Measurements from ENCODE around the gene PI16. TPM values are rescaled to one million over a fixed set of nuclear protein-coding genes. Genes with fewer than 3 reads are reported as not detected.

PI16 gene
- total RNA-seq, 2 experiments from 2014 or later, result 0.30 TPM; not detected in 1

DNA sequence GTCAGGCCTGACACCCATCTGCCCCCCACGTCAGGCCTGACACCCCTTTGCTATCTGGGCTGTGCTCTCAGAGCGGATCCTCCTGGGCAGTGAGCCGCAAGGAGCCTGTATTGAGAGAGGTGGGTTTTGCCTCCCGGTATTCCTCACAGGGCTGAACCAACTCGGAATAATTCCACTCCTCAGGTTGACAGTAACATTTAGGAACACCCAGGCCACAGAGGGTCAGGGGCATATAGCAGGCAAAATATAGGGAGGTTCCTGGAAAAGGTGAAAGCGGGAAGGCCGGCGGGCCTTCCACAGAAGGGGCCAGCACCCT, 44.1 kb downstream of the PI16 start:
- Histone ChIP-seq H3K27ac (ENCODE audit: low read depth, low read length, poor library complexity, severe bottlenecking) (no peak overlapping the region), H3K4me1 (ENCODE audit: insufficient read depth, low read length, poor library complexity, severe bottlenecking) (peaks cover 31% of the 10 kb centered on the region), H3K79me2 (ENCODE audit: insufficient read depth, low read depth, low read length) (no peaks in the 10 kb centered on the region), H3K4me3 (ENCODE audit: low read depth, low read length, poor library complexity, severe bottlenecking) (no peak overlapping the region), H3K9me2 (ENCODE audit: insufficient read depth, low read length) (no peaks in the 10 kb centered on the region), H3K9me3 (ENCODE audit: low read length) (no peaks in the 10 kb centered on the region), H3K36me3 (ENCODE audit: insufficient read depth, low read length) (no peaks in the 10 kb centered on the region), H3K4me2 (ENCODE audit: low read length) (no peak overlapping the region), H4K20me1 (ENCODE audit: insufficient read depth, low read length) (no peaks in the 10 kb centered on the region), H2AFZ (ENCODE audit: low read length) (no peak overlapping the region)
- POLR2A ChIA-PET, result no interaction called here
- CTCF ChIA-PET (ENCODE audit: unreplicated experiment), result no interaction called here
- DNase-seq (ENCODE audit: low spot score), result no peak
- TF ChIP-seq EZH2phosphoT487 (IDR thresholded peaks at IDR 0.05; ENCODE audit: borderline replicate concordance, low read depth, low read length), result no peak
- TF ChIP-seq, protein P1, sequence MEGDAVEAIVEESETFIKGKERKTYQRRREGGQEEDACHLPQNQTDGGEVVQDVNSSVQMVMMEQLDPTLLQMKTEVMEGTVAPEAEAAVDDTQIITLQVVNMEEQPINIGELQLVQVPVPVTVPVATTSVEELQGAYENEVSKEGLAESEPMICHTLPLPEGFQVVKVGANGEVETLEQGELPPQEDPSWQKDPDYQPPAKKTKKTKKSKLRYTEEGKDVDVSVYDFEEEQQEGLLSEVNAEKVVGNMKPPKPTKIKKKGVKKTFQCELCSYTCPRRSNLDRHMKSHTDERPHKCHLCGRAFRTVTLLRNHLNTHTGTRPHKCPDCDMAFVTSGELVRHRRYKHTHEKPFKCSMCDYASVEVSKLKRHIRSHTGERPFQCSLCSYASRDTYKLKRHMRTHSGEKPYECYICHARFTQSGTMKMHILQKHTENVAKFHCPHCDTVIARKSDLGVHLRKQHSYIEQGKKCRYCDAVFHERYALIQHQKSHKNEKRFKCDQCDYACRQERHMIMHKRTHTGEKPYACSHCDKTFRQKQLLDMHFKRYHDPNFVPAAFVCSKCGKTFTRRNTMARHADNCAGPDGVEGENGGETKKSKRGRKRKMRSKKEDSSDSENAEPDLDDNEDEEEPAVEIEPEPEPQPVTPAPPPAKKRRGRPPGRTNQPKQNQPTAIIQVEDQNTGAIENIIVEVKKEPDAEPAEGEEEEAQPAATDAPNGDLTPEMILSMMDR (conservative IDR thresholded peaks at IDR 0.05; ENCODE audit: low read length), result no peak
- no TSS peak for BruUV-seq (replicated peaks)
- intact Hi-C loops (cut with micrococcal nuclease; ENCODE audit: unreplicated experiment), result no loop called here

DNA sequence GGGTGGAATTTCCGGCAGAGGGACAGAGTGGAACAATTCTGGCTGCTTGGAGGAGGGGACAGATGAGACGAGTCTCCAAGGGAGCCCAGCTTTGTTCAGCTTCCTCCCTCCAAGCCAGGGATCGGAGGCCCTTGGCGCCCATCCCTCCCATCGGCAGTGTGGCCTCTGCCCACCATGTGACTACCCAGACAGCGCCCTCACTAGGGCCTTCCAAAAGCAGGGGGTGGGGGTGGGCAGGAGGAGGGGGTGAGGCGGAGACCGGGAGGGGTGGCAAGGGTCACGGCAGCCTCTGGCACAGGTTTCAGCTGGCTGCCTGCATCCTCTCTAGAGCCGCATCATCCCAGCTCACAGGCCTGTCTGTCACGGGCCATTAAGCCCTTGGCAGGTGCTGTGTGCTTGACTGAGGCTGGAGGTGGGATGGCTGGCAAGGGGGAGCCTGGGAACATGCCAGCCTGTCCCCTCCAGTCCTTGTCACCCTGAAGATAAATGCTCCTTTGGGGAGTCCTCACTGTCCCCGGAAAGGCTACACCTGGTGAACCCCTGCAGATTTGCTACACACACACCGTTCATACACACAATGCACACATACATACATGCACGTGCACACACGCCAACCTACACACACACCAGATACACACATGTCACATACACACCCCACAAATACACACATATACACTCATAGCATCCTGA, 44.7 kb downstream of the PI16 start:
- intact Hi-C loops (cut with micrococcal nuclease; ENCODE audit: unreplicated experiment), result no loop called here
- DNase-seq (ENCODE audit: low spot score), result peak; percentile 47
- no peak for TF ChIP-seq EZH2phosphoT487 (IDR thresholded peaks at IDR 0.05; ENCODE audit: borderline replicate concordance, low read depth, low read length)
- TF ChIP-seq, protein P1 (conservative IDR thresholded peaks at IDR 0.05; ENCODE audit: low read length), result no peak
- no peak overlapping the region for H3K4me2 ChIP-seq (ENCODE audit: low read length)
- H3K36me3 ChIP-seq (ENCODE audit: insufficient read depth, low read length), result no peaks in the 10 kb centered on the region
- H3K79me2 ChIP-seq (ENCODE audit: insufficient read depth, low read depth, low read length), result no peaks in the 10 kb centered on the region
- ChIA-PET CTCF (ENCODE audit: unreplicated experiment) (no interaction called here), POLR2A (no interaction called here)
- H3K9me3 ChIP-seq (ENCODE audit: low read length), result no peaks in the 10 kb centered on the region
- H3K9me2 ChIP-seq (ENCODE audit: insufficient read depth, low read length), result no peaks in the 10 kb centered on the region
- H3K4me3 ChIP-seq (ENCODE audit: low read depth, low read length, poor library complexity, severe bottlenecking), result no peak overlapping the region
- no peaks in the 10 kb centered on the region for H4K20me1 ChIP-seq (ENCODE audit: insufficient read depth, low read length)
- BruUV-seq (replicated peaks), result no TSS peak
- peaks cover 36% of the 10 kb centered on the region for H3K4me1 ChIP-seq (ENCODE audit: insufficient read depth, low read length, poor library complexity, severe bottlenecking)
- no peak overlapping the region for H3K27ac ChIP-seq (ENCODE audit: low read depth, low read length, poor library complexity, severe bottlenecking)
- H2AFZ ChIP-seq (ENCODE audit: low read length), result no peak overlapping the region

DNA sequence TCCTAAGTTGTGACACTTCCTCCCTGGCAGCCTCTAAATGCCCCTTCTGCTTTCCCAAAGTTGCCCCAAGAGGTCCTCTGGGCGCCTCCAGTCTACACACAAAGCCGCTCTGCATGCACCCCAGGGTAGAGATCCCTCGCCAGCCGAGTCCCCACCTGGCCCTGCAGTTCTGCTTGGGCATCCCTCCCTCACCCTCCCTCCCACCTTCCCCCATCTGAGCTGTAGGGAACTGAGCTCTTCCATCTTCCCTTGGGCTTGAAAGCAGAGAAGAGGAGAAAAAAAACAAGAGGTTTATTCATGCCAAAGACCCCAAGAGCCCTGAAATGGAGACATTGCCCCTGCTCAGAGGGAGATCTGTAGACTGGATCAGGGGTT, 45.2 kb downstream of the PI16 start:
- Histone ChIP-seq H3K27ac (ENCODE audit: low read depth, low read length, poor library complexity, severe bottlenecking) (no peak overlapping the region), H4K20me1 (ENCODE audit: insufficient read depth, low read length) (no peaks in the 10 kb centered on the region), H3K36me3 (ENCODE audit: insufficient read depth, low read length) (no peaks in the 10 kb centered on the region), H3K4me1 (ENCODE audit: insufficient read depth, low read length, poor library complexity, severe bottlenecking) (peaks cover 41% of the 10 kb centered on the region), H3K4me2 (ENCODE audit: low read length) (no peak overlapping the region), H3K9me3 (ENCODE audit: low read length) (no peaks in the 10 kb centered on the region), H3K79me2 (ENCODE audit: insufficient read depth, low read depth, low read length) (no peaks in the 10 kb centered on the region), H3K4me3 (ENCODE audit: low read depth, low read length, poor library complexity, severe bottlenecking) (no peak overlapping the region), H3K9me2 (ENCODE audit: insufficient read depth, low read length) (no peaks in the 10 kb centered on the region), H2AFZ (ENCODE audit: low read length) (no peak overlapping the region)
- intact Hi-C loops (cut with micrococcal nuclease; ENCODE audit: unreplicated experiment), result loop anchor here (10.0 kb wide), 1 partner anchor 405 kb away; the partner anchor contains the start of gene SRSF3
- DNase-seq (ENCODE audit: low spot score), result no peak
- no TSS peak for BruUV-seq (replicated peaks)
- ChIA-PET POLR2A (no interaction called here), CTCF (ENCODE audit: unreplicated experiment) (interaction anchor here (0.6 kb wide), 2 partner anchors 362 to 977 kb away, joined by 4 to 6 read pairs; no protein-coding TSS in a partner anchor)
- TF ChIP-seq, protein P1 (conservative IDR thresholded peaks at IDR 0.05; ENCODE audit: low read length), result no peak
- no peak for TF ChIP-seq EZH2phosphoT487 (IDR thresholded peaks at IDR 0.05; ENCODE audit: borderline replicate concordance, low read depth, low read length)

Data from OCI-LY7 (cell line).